Measurements from ENCODE around the gene ZNF205. TPM values are rescaled to one million over a fixed set of nuclear protein-coding genes. Genes with fewer than 3 reads are reported as not detected.

The ZNF205 gene
- total and polyA plus RNA-seq, 2 of the 8 experiments (the other 6 are each of a cell fraction or from before 2014, with no cell fraction given): 19.1 to 19.9 TPM

- Histone ChIP-seq H2AFZ (ENCODE audit: low read length) (no peak within 1 kb of the TSS), H3K18ac (ENCODE audit: extremely low read depth, low read length) (peak within 1 kb of the TSS; percentile 100), H3K56ac (replicated peaks; ENCODE audit: insufficient read length, low read depth, low read length) (peak within 1 kb of the TSS; percentile 93), H3K4me2 (ENCODE audit: insufficient read depth in 1 of 2, low read depth in 2 of 2, low read length in 2 of 2) (peak within 1 kb of the TSS; percentile 82 to 94), H3K4ac (replicated peaks; ENCODE audit: insufficient read length, low read depth, low read length) (peak within 1 kb of the TSS; percentile 100), H2BK15ac (ENCODE audit: low read length) (peak within 1 kb of the TSS; percentile 97), H3K79me1 (ENCODE audit: low read depth, low read length) (peaks cover 4% of the 10 kb centered on the region; the same call in 1 of the 2 replicates), H4K5ac (ENCODE audit: insufficient read length, low read depth, low read length) (peak within 1 kb of the TSS; percentile 99), H2BK20ac (ENCODE audit: low read length) (peak within 1 kb of the TSS; percentile 91; the same call in 1 of the 2 replicates), H4K91ac (replicated peaks; ENCODE audit: insufficient read length, low read length) (peak within 1 kb of the TSS; percentile 100), H3K14ac (ENCODE audit: insufficient read length) (peak within 1 kb of the TSS; percentile 95), H3K23ac (ENCODE audit: insufficient read length) (no peak within 1 kb of the TSS), H2BK5ac (ENCODE audit: low read depth, low read length) (peak within 1 kb of the TSS; percentile 99), H3K27ac (ENCODE audit: low read depth, low read length) (peak within 1 kb of the TSS; percentile 93), H2BK120ac (replicated peaks; ENCODE audit: low read depth, low read length) (peak within 1 kb of the TSS; percentile 99), H3K79me2 (ENCODE audit: control insufficient read depth in 1 of 2, insufficient read depth in 2 of 2, low read length in 2 of 2) (peaks cover 11 to 49% of the 10 kb centered on the region in 2 experiments; a peak in 3 of 4 replicates), H3K27me3 (replicated peaks in 1 of 4; ENCODE audit: control insufficient read depth in 3 of 4, extremely low read depth in 1 of 4, insufficient read depth in 3 of 4, low read length in 3 of 4) (no peaks in the 10 kb centered on the region), H3K9me3 (ENCODE audit: insufficient read depth in 2 of 2, low read depth in 1 of 2, low read length in 1 of 2) (no peaks in the 10 kb centered on the region), H3K4me1 (replicated peaks in 1 of 4; ENCODE audit: control insufficient read depth in 3 of 4, insufficient read depth in 4 of 4, low read length in 3 of 4) (peaks cover 14 to 30% (median 16%) of the 10 kb centered on the region in 4 experiments), H4K20me1 (replicated peaks in 1 of 2; ENCODE audit: control insufficient read depth in 1 of 2, insufficient read depth in 2 of 2, low read length in 2 of 2) (peaks cover 0 to 4% of the 10 kb centered on the region in 2 experiments), H2BK12ac (ENCODE audit: low read depth, low read length) (peak within 1 kb of the TSS; percentile 98), H2AK5ac (ENCODE audit: low read depth, low read length) (peak within 1 kb of the TSS; percentile 98), H3K36me3 (ENCODE audit: control insufficient read depth in 2 of 4, insufficient read depth in 4 of 4, low read length in 3 of 4) (peaks cover 0 to 9% (median 0%) of the 10 kb centered on the region in 4 experiments; a peak in 2 of 8 replicates), H3K9ac (replicated peaks in 1 of 4; ENCODE audit: extremely low read depth in 1 of 4, low read depth in 3 of 4, low read length in 3 of 4) (peak within 1 kb of the TSS; percentile 55 to 88 (median 87)), H4K8ac (ENCODE audit: extremely low read depth, insufficient read depth, low read length) (peak within 1 kb of the TSS; percentile 87; the same call in 1 of the 2 replicates), H3K23me2 (ENCODE audit: low read depth, low read length) (peaks cover 20% of the 10 kb centered on the region), H3K4me3 (ENCODE audit: extremely low read depth in 1 of 4, insufficient read depth in 2 of 4, low read depth in 3 of 4, low read length in 4 of 4) (peak within 1 kb of the TSS; percentile 67 to 96 (median 88))
- DNase-seq (ENCODE audit: low read depth in 1 of 2, low spot score in 2 of 2) (peak; percentile 72 to 86), FAIRE-seq (no peak)
- POLR2A ChIA-PET (ENCODE audit: partially characterized antibody): interaction anchor here (0.6 to 15.4 kb wide), 44 partner anchors 10 to 185 kb away, joined by 3 to 169 read pairs (median 6); partner anchors contain the start of genes CLDN6, CLDN9, HCFC1R1 and IL32
- 3% methylated on average over 15 of the region's 21 CpGs; no CpG with 5 or more reads in 1 of the 2 experiments for WGBS, 2 experiments (ENCODE audit: extremely low coverage in 1 of 2, insufficient coverage in 1 of 2, insufficient read length in 1 of 2, insufficient replicate concordance in 2 of 2, low coverage in 1 of 2, low lambda C conversion rate in 2 of 2, missing lambda C conversion rate in 1 of 2)
- CTCF ChIA-PET (ENCODE audit: partially characterized antibody): interaction anchor here (0.5 to 36.8 kb wide), 19 partner anchors 10 to 80 kb away, joined by 3 to 619 read pairs (median 6); partner anchors contain the start of genes CLDN6, ZNF205 and ZNF213
- TF ChIP-seq, protein P1, sequence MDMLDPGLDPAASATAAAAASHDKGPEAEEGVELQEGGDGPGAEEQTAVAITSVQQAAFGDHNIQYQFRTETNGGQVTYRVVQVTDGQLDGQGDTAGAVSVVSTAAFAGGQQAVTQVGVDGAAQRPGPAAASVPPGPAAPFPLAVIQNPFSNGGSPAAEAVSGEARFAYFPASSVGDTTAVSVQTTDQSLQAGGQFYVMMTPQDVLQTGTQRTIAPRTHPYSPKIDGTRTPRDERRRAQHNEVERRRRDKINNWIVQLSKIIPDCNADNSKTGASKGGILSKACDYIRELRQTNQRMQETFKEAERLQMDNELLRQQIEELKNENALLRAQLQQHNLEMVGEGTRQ (IDR thresholded peaks at IDR 0.05; ENCODE audit: low read length): peak; percentile 28; the same call in 1 of the 2 replicates
- TF ChIP-seq RXRA (IDR thresholded peaks at IDR 0.05; ENCODE audit: insufficient read depth, low read depth, low read length): 0 out of 2 replicates have a peak, but pooled peaks have one; percentile 1
- TF ChIP-seq TBP (IDR thresholded peaks at IDR 0.05; ENCODE audit: low read depth, low read length): peak; percentile 50
- 0 out of 2 replicates have a peak, but pooled peaks have one; percentile 18 for TF ChIP-seq SP4 (IDR thresholded peaks at IDR 0.05; ENCODE audit: low read length)
- peak; percentile 43 to 73; a peak in 3 of 4 replicates for TF ChIP-seq SIN3A (conservative IDR thresholded peaks at IDR 0.05 in 1 of 2, IDR thresholded peaks at IDR 0.05 in 1 of 2; ENCODE audit: low read depth in 1 of 2, low read length in 2 of 2)
- no peak; a peak in 1 of 4 replicates for TF ChIP-seq RAD21 (IDR thresholded peaks at IDR 0.05 in 1 of 2, conservative IDR thresholded peaks at IDR 0.05 in 1 of 2; ENCODE audit: low read depth in 2 of 2, low read length in 2 of 2)
- TF ChIP-seq POLR2AphosphoS5 (IDR thresholded peaks at IDR 0.05; ENCODE audit: low read depth, low read length): peak; percentile 77
These were observed 13.7 kb upstream of the ZNF205 start, which contains the start of gene ZSCAN10 for GRCh38 chr16:3098459-3099394. TSS of gene ZSCAN10 (minus strand) at chr16:3099294. CDS start at chr16:3092937, 6,357 bp downstream.

All from H1 (cell line).